GM12875 (cell line): ENCODE results near the gene TKTL2.

Experiments used
- H3K4me3 ChIP-seq: one replicate; pipeline ENCODE4 v1.5.1; 2011; ENCODE audit warnings: low read depth, low read length, control low read depth
- CTCF ChIP-seq: IDR thresholded peaks from 2 replicates; pipeline ENCODE4 v1.5.1; 2011; ENCODE audit warnings: low read depth, mild to moderate bottlenecking, control low read depth, inconsistent platforms, low read length, moderate library complexity, borderline replicate concordance; ENCODE audit not compliant: insufficient read depth

The TKTL2 gene

GRCh38 chr4:163476761-163477438 is 3.3 kb upstream of the TKTL2 start:
- no peak for TF ChIP-seq CTCF

GRCh38 chr4:163474027-163474426 is 473 bp upstream of the TKTL2 start:
- no peak for TF ChIP-seq CTCF
- no peak overlapping the region for H3K4me3 ChIP-seq

More at GRCh38 chr4:163476761-163477438, 3.3 kb upstream of the TKTL2 start:
- no peak overlapping the region for H3K4me3 ChIP-seq

- no peak for TF ChIP-seq CTCF
- no peak overlapping the region for H3K4me3 ChIP-seq
These were observed 424 bp downstream of the TKTL2 start for GRCh38 chr4:163473130-163473529.

- no peak for TF ChIP-seq CTCF
- H3K4me3 ChIP-seq = no peak overlapping the region
These were observed 3.2 kb downstream of the TKTL2 start for GRCh38 chr4:163470391-163470790.

GRCh38 chr4:163467082-163467770 is 6.3 kb downstream of the TKTL2 start:
- no peak for TF ChIP-seq CTCF
- H3K4me3 ChIP-seq = no peak overlapping the region

GRCh38 chr4:163462556-163462955 is 11.0 kb downstream of the TKTL2 start:
- no peak for TF ChIP-seq CTCF
- no peak overlapping the region for H3K4me3 ChIP-seq
